Astrocyte of the spinal cord (primary cell): ENCODE measurements around the gene ABR.
"Not testable (repeated sequence)": the region's sequence is repeated elsewhere in the genome, so short reads cannot be mapped to it uniquely, and the experiment has no call there.

Experiments
- DNase-seq: peaks from one replicate; pipeline ENCODE4 v3.0.0; 2011; ENCODE audit warnings: low read depth, low spot score
- H3K4me3 ChIP-seq: 2 replicates; pipeline ENCODE4 v1.5.1; 2011; ENCODE audit warnings: low read depth, mild to moderate bottlenecking, low read length, moderate library complexity
- in situ Hi-C: cut with HindIII; loops from 2 replicates; pipeline ENCODE4 v1.10.0; 2017; ENCODE audit warnings: low sequenced_read_pairs
- TF ChIP-seq, protein P1 (sequence below): IDR thresholded peaks from 2 replicates; pipeline ENCODE4 v1.5.1; 2012; ENCODE audit warnings: low read depth, mild to moderate bottlenecking, low read length, inconsistent platforms

The ABR gene

GRCh38 chr17:1077581-1077985 is 102.2 kb downstream of the ABR start:
- DNase-seq = no peak
- TF ChIP-seq, protein P1, sequence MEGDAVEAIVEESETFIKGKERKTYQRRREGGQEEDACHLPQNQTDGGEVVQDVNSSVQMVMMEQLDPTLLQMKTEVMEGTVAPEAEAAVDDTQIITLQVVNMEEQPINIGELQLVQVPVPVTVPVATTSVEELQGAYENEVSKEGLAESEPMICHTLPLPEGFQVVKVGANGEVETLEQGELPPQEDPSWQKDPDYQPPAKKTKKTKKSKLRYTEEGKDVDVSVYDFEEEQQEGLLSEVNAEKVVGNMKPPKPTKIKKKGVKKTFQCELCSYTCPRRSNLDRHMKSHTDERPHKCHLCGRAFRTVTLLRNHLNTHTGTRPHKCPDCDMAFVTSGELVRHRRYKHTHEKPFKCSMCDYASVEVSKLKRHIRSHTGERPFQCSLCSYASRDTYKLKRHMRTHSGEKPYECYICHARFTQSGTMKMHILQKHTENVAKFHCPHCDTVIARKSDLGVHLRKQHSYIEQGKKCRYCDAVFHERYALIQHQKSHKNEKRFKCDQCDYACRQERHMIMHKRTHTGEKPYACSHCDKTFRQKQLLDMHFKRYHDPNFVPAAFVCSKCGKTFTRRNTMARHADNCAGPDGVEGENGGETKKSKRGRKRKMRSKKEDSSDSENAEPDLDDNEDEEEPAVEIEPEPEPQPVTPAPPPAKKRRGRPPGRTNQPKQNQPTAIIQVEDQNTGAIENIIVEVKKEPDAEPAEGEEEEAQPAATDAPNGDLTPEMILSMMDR = no peak
- in situ Hi-C loops = no loop called here
- H3K4me3 ChIP-seq = no peak overlapping the region

GRCh38 chr17:1076982-1077302 is 102.8 kb downstream of the ABR start:
- DNase-seq = no peak
- in situ Hi-C loops = no loop called here
- TF ChIP-seq, protein P1 = no peak
- no peak overlapping the region for H3K4me3 ChIP-seq

DNA sequence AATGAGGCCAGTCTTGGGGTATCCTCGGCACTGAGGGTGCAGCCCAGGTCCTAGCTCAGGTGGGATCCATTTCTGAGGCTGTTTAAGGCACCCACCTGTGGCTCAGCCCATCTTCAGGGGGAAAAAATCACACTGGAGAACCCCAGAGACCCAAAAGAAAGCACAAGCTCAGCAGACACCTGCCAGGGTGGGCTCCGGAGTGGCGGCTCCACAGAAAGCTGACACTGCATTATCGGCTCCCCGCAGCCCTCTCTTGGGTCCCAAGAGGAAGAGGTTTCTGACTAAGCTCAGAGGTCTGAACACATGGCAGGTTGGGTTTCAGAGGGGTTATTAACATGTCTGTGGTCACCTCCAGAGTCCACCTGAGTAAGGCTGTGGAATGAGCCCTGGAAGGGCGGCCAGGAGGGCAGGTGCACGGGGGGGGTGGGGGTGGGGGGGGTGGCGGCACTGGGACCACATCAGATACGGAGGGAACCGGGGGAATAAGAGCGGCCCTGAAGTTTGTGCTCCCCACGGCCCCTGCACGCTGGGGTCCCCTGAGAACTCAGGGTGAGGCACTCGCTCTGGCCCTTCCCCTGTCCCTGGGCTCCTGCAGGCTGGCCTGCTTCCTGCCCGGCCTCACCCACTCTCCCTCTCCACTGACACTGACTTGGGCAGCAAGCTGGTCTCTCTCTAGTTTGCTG is 103.3 kb downstream of the ABR start:
- TF ChIP-seq, protein P1 = no peak
- in situ Hi-C loops = no loop called here
- no peak for DNase-seq
- H3K4me3 ChIP-seq = no peak overlapping the region

DNA sequence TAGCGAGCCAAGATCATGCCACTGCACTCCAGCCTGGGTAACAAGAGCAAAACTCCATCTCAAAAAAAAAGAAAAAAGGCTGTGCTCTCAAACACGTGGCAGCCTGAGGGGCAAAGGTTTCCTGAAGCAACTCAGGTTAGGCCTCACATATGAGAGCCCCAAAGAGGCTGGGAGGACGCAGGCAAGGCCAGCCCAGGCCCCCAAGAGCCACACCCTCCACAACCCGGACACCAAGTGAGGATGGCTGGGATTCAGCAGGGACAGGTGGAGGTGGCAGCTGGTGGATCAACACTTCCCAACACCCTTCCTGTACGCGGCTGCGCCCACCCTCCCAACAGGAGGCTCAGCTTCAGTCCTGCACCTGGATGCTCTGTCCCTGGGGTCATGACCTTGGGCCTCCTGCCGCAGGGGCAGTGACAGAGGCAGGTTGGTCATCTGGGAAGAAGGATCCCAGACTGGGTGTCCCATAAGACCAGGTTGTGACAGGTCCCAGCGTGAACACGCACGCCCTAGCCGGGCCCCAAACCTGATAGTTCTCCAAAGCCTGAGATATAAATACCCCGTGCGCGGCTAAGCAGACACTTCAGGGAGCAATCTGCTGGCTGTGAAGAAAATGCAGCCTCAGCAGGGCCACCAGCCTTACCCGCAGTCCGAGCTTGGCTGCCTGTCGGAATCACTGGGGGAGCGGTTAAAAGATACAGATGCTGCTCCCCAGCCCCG is 104.7 kb downstream of the ABR start:
- in situ Hi-C loops = no loop called here

GRCh38 chr17:1073963-1074625 is 105.7 kb downstream of the ABR start:
- in situ Hi-C loops, H3K4me3 ChIP-seq, DNase-seq: not testable (repeated sequence)

More for the DNA sequence above, 104.7 kb downstream of the ABR start:
- DNase-seq = no peak
- TF ChIP-seq, protein P1 = no peak
- H3K4me3 ChIP-seq = no peak overlapping the region

GRCh38 chr17:1073241-1073962 is 106.4 kb downstream of the ABR start:
- no peak for DNase-seq
- in situ Hi-C loops = no loop called here
- H3K4me3 ChIP-seq = no peak overlapping the region
- TF ChIP-seq, protein P1 = no peak
